ENCODE measurements around the gene LRP1. TPM values are rescaled to one million over a fixed set of nuclear protein-coding genes. Genes with fewer than 3 reads are reported as not detected.

LRP1 gene
- total RNA-seq, 1 experiment from 2014 or later: 14.7 TPM

- POLR2A ChIA-PET (ENCODE audit: unreplicated experiment): no interaction called here
- TF ChIP-seq EZH2 (IDR thresholded peaks at IDR 0.05; ENCODE audit: low read length, unreplicated experiment) (no peak), EZH2phosphoT487 (IDR thresholded peaks at IDR 0.05; ENCODE audit: borderline replicate concordance, low read length) (no peak), CTCF (conservative IDR thresholded peaks at IDR 0.05; ENCODE audit: low read depth, low read length) (peak; percentile 93)
- H2AFZ ChIP-seq (ENCODE audit: low read length): 0 out of 2 replicates have a peak overlapping the region, but pooled peaks have one; percentile 52
Measured at GRCh38 chr12:57182918-57183575, 54.8 kb downstream of the LRP1 start.

GRCh38 chr12:57183939-57184725 lies 55.8 kb downstream of the LRP1 start:
- no peaks in the 10 kb centered on the region for H3K9me2 ChIP-seq (replicated peaks; ENCODE audit: low read length)
- ChIA-PET POLR2A (ENCODE audit: unreplicated experiment) (no interaction called here), CTCF (no interaction called here)
- TF ChIP-seq CTCF (conservative IDR thresholded peaks at IDR 0.05; ENCODE audit: low read depth, low read length) (no peak), EZH2 (IDR thresholded peaks at IDR 0.05; ENCODE audit: low read length, unreplicated experiment) (no peak), EZH2phosphoT487 (IDR thresholded peaks at IDR 0.05; ENCODE audit: borderline replicate concordance, low read length) (no peak)
- H3F3A ChIP-seq (ENCODE audit: low read length, unreplicated experiment): no peaks in the 10 kb centered on the region
- intact Hi-C loops (cut with micrococcal nuclease): loop anchor here (1.0 to 5.0 kb wide), 2 partner anchors 60 to 117 kb away; no protein-coding TSS in a partner anchor
- no peaks in the 10 kb centered on the region for H4K20me1 ChIP-seq (ENCODE audit: low read length)
- no peaks in the 10 kb centered on the region for H3K27me3 ChIP-seq (ENCODE audit: low read length)
- no peaks in the 10 kb centered on the region for H3K9me3 ChIP-seq (ENCODE audit: low read length)
- no TSS peak for BruUV-seq (replicated peaks)
- ATAC-seq (no peak), DNase-seq (no peak)
- H3K4me2 ChIP-seq (ENCODE audit: low read length): no peak overlapping the region
- no peak overlapping the region for H2AFZ ChIP-seq (ENCODE audit: low read length)
- no peak overlapping the region for H3K27ac ChIP-seq (ENCODE audit: low read length)
- H3K9ac ChIP-seq (ENCODE audit: low read length): no peak overlapping the region
- H3K4me3 ChIP-seq (ENCODE audit: low read length): no peak overlapping the region
- no peaks in the 10 kb centered on the region for H3K79me2 ChIP-seq (ENCODE audit: low read length)
- peaks cover 9% of the 10 kb centered on the region; the same call in 1 of the 2 replicates for H3K4me1 ChIP-seq (ENCODE audit: insufficient read depth, low read length)
- H3K36me3 ChIP-seq (ENCODE audit: low read depth, low read length): peaks cover 6% of the 10 kb centered on the region; the same call in 1 of the 2 replicates

More at GRCh38 chr12:57182918-57183575, 54.8 kb downstream of the LRP1 start:
- Histone ChIP-seq H3K27me3 (ENCODE audit: low read length) (no peaks in the 10 kb centered on the region), H3K9me3 (ENCODE audit: low read length) (no peaks in the 10 kb centered on the region), H3K4me2 (ENCODE audit: low read length) (no peak overlapping the region), H3K79me2 (ENCODE audit: low read length) (no peaks in the 10 kb centered on the region), H3K36me3 (ENCODE audit: low read depth, low read length) (peaks cover 6% of the 10 kb centered on the region; the same call in 1 of the 2 replicates), H3K4me1 (ENCODE audit: insufficient read depth, low read length) (peaks cover 9% of the 10 kb centered on the region; the same call in 1 of the 2 replicates), H3F3A (ENCODE audit: low read length, unreplicated experiment) (no peaks in the 10 kb centered on the region), H3K9me2 (replicated peaks; ENCODE audit: low read length) (no peaks in the 10 kb centered on the region), H4K20me1 (ENCODE audit: low read length) (no peaks in the 10 kb centered on the region), H3K27ac (ENCODE audit: low read length) (no peak overlapping the region), H3K9ac (ENCODE audit: low read length) (no peak overlapping the region), H3K4me3 (ENCODE audit: low read length) (no peak overlapping the region)
- no TSS peak for BruUV-seq (replicated peaks)
- peak; percentile 92 for DNase-seq
- ATAC-seq: peak; percentile 99
- CTCF ChIA-PET: interaction anchor here (0.5 to 1.8 kb wide), 10 partner anchors 55 to 449 kb away, joined by 3 to 18 read pairs (median 4); partner anchors contain the start of genes LRP1 and STAT6
- intact Hi-C loops (cut with micrococcal nuclease): loop anchor here (1.0 to 5.0 kb wide), 2 partner anchors 59 to 116 kb away; no protein-coding TSS in a partner anchor
